Stimulated activated CD8-positive, alpha-beta memory T cell treated with anti-CD3 and anti-CD28 coated beads, Interleukin-7, amount 100 ng/mL, for 24 hours (primary cell): ENCODE measurements around the gene CTSW.
"Not testable (repeated sequence)": the region's sequence is repeated elsewhere in the genome, so short reads cannot be mapped to it uniquely, and the experiment has no call there.

Experiments
- DNase-seq: peaks from one replicate; pipeline ENCODE4 v3.0.0-alpha.2; 2020; ENCODE audit warnings: low read depth

The CTSW gene

GRCh38 chr11:65886826-65887722 lies 7.4 kb downstream of the CTSW start:
- no peak for DNase-seq

- no peak for DNase-seq
Measured at GRCh38 chr11:65887723-65888162, 8.1 kb downstream of the CTSW start.

GRCh38 chr11:65888163-65888814 lies 8.7 kb downstream of the CTSW start, which contains the start of gene FIBP:
Gene FIBP (minus strand): TSS chr11:65888471. CDS start chr11:65888418, 53 bp downstream.
- peak; percentile 90 for DNase-seq

GRCh38 chr11:65890324-65891218 lies 10.9 kb downstream of the CTSW start, which contains the start of gene CCDC85B:
Gene CCDC85B (plus strand): TSS chr11:65890673. CDS start chr11:65890784, 111 bp downstream.
- DNase-seq, result peak; percentile 97

GRCh38 chr11:65891219-65892136 lies 11.8 kb downstream of the CTSW start:
- no peak for DNase-seq

GRCh38 chr11:65892137-65892540 lies 12.5 kb downstream of the CTSW start:
- not testable (repeated sequence) for DNase-seq

- DNase-seq, result no peak
Measured at GRCh38 chr11:65892661-65893317, 13.2 kb downstream of the CTSW start.

- no peak for DNase-seq
Measured at GRCh38 chr11:65894034-65894591, 14.5 kb downstream of the CTSW start.

GRCh38 chr11:65895482-65895981 lies 15.9 kb downstream of the CTSW start:
- no peak for DNase-seq

- no peak for DNase-seq
Measured at GRCh38 chr11:65896034-65896999, 16.7 kb downstream of the CTSW start.

- no peak for DNase-seq
Measured at GRCh38 chr11:65897020-65897471, 17.4 kb downstream of the CTSW start.

- DNase-seq, result no peak
Measured at GRCh38 chr11:65898656-65899355, 19.2 kb downstream of the CTSW start.

- peak; percentile 58 for DNase-seq
Measured at GRCh38 chr11:65899356-65900124, 19.9 kb downstream of the CTSW start.

- DNase-seq, result peak; percentile 89
Measured at GRCh38 chr11:65900125-65900898, 20.7 kb downstream of the CTSW start, which contains the start of gene FOSL1. Gene FOSL1 (minus strand): TSS chr11:65900388. CDS start chr11:65900339, 49 bp downstream.

GRCh38 chr11:65900899-65901180 lies 21.2 kb downstream of the CTSW start:
- no peak for DNase-seq

GRCh38 chr11:65903068-65903481 lies 23.4 kb downstream of the CTSW start:
- no peak for DNase-seq
